HEK293 (cell line): ENCODE measurements around the gene ZNF787.

Source experiments
- CTCF ChIA-PET: fragments of 350-600 bp; formaldehyde crosslinking; extraction: SDS; loops from one replicate; lab custom pipeline; 2021; ENCODE audit warnings: antibody characterized with exemption; lab: Yijun Ruan, JAX
- POLR2A ChIA-PET: fragments of 300-600 bp; formaldehyde crosslinking; extraction: SDS; loops from one replicate; lab custom pipeline; 2020; ENCODE audit warnings: antibody characterized with exemption, inconsistent platforms; lab: Yijun Ruan, JAX
- H3K27ac ChIP-seq: fragments of 200-500 bp; sonication (Bioruptor generic); 2 replicates; pipeline ENCODE4 v1.5.1; 2014; ENCODE audit warnings: low read depth, low read length, control low read depth, inconsistent platforms; ENCODE audit errors: extremely low read depth
- H3K36me3 ChIP-seq, 2 experiments: fragments of 200-500 bp in 1 of 2; sonication (Bioruptor generic) in 1 of 2; 1 replicate in 1 of 2; 2 replicates in 1 of 2; pipeline ENCODE4 v1.5.1; 2014 to 2017; ENCODE audit warnings: inconsistent platforms in 2 of 2, low read length in 2 of 2; ENCODE audit not compliant: control insufficient read depth in 2 of 2, insufficient read depth in 1 of 2
- H3K4me1 ChIP-seq: fragments of 200-500 bp; sonication (Bioruptor generic); 2 replicates; pipeline ENCODE4 v1.5.1; 2014; ENCODE audit warnings: mild to moderate bottlenecking, low read length, inconsistent platforms; ENCODE audit not compliant: control insufficient read depth, insufficient read depth
- H3K4me3 ChIP-seq: 2 replicates; pipeline ENCODE4 v1.5.1; 2011; ENCODE audit warnings: low read depth, mild to moderate bottlenecking, control low read depth, low read length, moderate library complexity
- H3K9me3 ChIP-seq: fragments of 200-500 bp; sonication (Bioruptor generic); 2 replicates; pipeline ENCODE4 v1.5.1; 2014; ENCODE audit warnings: low read depth, low read length, inconsistent platforms; ENCODE audit not compliant: control insufficient read depth, insufficient read depth
- HOXD13 ChIP-seq: sonication (generic); formaldehyde crosslinking; IDR thresholded peaks from 2 replicates; pipeline ENCODE4 v1.8.0; 2022; ENCODE audit warnings: missing genetic modification reagents, borderline replicate concordance
- OVOL3 ChIP-seq: fragments of 450-650 bp; formaldehyde crosslinking; IDR thresholded peaks from 2 replicates; pipeline ENCODE4 v1.5.1; 2016; ENCODE audit warnings: missing biosample characterization, missing genetic modification characterization
- PRDM2 ChIP-seq: fragments of 450-650 bp; formaldehyde crosslinking; IDR thresholded peaks from 2 replicates; pipeline ENCODE4 v1.5.1; 2016; ENCODE audit warnings: missing biosample characterization, missing genetic modification characterization, borderline replicate concordance
- WT1 ChIP-seq: fragments of 450-650 bp; formaldehyde crosslinking; IDR thresholded peaks from 2 replicates; pipeline ENCODE4 v1.5.1; 2016; ENCODE audit warnings: missing biosample characterization, missing genetic modification characterization
- ZBTB26 ChIP-seq: fragments of 450-650 bp; formaldehyde crosslinking; optimal IDR thresholded peaks from 2 replicates; pipeline ENCODE3; 2016; ENCODE audit warnings: missing biosample characterization, mild to moderate bottlenecking, missing genetic modification characterization
- ZFP69B ChIP-seq: fragments of 450-650 bp; formaldehyde crosslinking; IDR thresholded peaks from 2 replicates; pipeline ENCODE4 v1.5.1; 2016; ENCODE audit warnings: missing biosample characterization, missing genetic modification characterization
- ZNF112 ChIP-seq: fragments of 450-650 bp; formaldehyde crosslinking; IDR thresholded peaks from 2 replicates; pipeline ENCODE4 v1.5.0; 2017; ENCODE audit warnings: missing biosample characterization, missing genetic modification characterization
- ZNF132 ChIP-seq: fragments of 450-650 bp; formaldehyde crosslinking; IDR thresholded peaks from 2 replicates; pipeline ENCODE4 v1.5.1; 2017; ENCODE audit warnings: missing biosample characterization, missing genetic modification characterization, borderline replicate concordance
- ZNF19 ChIP-seq: fragments of 450-650 bp; formaldehyde crosslinking; IDR thresholded peaks from 2 replicates; pipeline ENCODE4; 2016; ENCODE audit warnings: missing biosample characterization, missing genetic modification characterization, low read depth
- ZNF221 ChIP-seq: fragments of 450-650 bp; formaldehyde crosslinking; IDR thresholded peaks from 2 replicates; pipeline ENCODE4 v1.5.1; 2017; ENCODE audit warnings: missing biosample characterization, missing genetic modification characterization, borderline replicate concordance
- ZNF248 ChIP-seq: fragments of 450-650 bp; formaldehyde crosslinking; IDR thresholded peaks from 2 replicates; pipeline ENCODE4 v1.5.1; 2017; ENCODE audit warnings: missing biosample characterization, missing genetic modification characterization
- ZNF354C ChIP-seq: fragments of 450-650 bp; formaldehyde crosslinking; IDR thresholded peaks from 2 replicates; pipeline ENCODE4 v1.5.1; 2016; ENCODE audit warnings: missing biosample characterization, missing genetic modification characterization, low read depth, borderline replicate concordance
- ZNF394 ChIP-seq: fragments of 450-650 bp; formaldehyde crosslinking; IDR thresholded peaks from 2 replicates; pipeline ENCODE4 v1.5.1; 2016; ENCODE audit warnings: missing biosample characterization, missing genetic modification characterization, mild to moderate bottlenecking, moderate library complexity, borderline replicate concordance
- ZNF398 ChIP-seq: fragments of 450-650 bp; formaldehyde crosslinking; IDR thresholded peaks from 2 replicates; pipeline ENCODE4 v1.5.1; 2017; ENCODE audit warnings: missing biosample characterization, missing genetic modification characterization
- ZNF423 ChIP-seq: fragments of 450-650 bp; formaldehyde crosslinking; IDR thresholded peaks from 2 replicates; pipeline ENCODE4 v1.5.1; 2016; ENCODE audit warnings: missing biosample characterization, missing genetic modification characterization
- ZNF510 ChIP-seq: fragments of 450-650 bp; formaldehyde crosslinking; IDR thresholded peaks from 2 replicates; pipeline ENCODE4 v1.5.1; 2018; ENCODE audit warnings: mild to moderate bottlenecking, missing genetic modification characterization, missing biosample characterization; ENCODE audit not compliant: insufficient replicate concordance
- ZNF530 ChIP-seq: fragments of 450-650 bp; formaldehyde crosslinking; IDR thresholded peaks from 2 replicates; pipeline ENCODE4 v1.5.1; 2016; ENCODE audit warnings: low read depth, missing biosample characterization, missing genetic modification characterization
- ZNF600 ChIP-seq: fragments of 450-650 bp; formaldehyde crosslinking; IDR thresholded peaks from 2 replicates; pipeline ENCODE4 v1.5.1; 2016; ENCODE audit warnings: missing biosample characterization, missing genetic modification characterization
- ZNF747 ChIP-seq: fragments of 450-650 bp; formaldehyde crosslinking; IDR thresholded peaks from 2 replicates; pipeline ENCODE4 v1.5.1; 2016; ENCODE audit warnings: missing biosample characterization, missing genetic modification characterization
- ZNF791 ChIP-seq: fragments of 450-650 bp; formaldehyde crosslinking; IDR thresholded peaks from 2 replicates; pipeline ENCODE4 v1.5.1; 2016; ENCODE audit warnings: missing biosample characterization, missing genetic modification characterization
- ZSCAN23 ChIP-seq: fragments of 450-650 bp; formaldehyde crosslinking; IDR thresholded peaks from 2 replicates; pipeline ENCODE4 v1.5.1; 2016; ENCODE audit warnings: missing biosample characterization, missing genetic modification characterization
- TF ChIP-seq, protein P1 (sequence below): fragments of 450-650 bp; formaldehyde crosslinking; IDR thresholded peaks from 2 replicates; pipeline ENCODE4 v1.5.1; 2016; ENCODE audit warnings: missing biosample characterization, missing genetic modification characterization
- TF ChIP-seq, protein P2 (sequence below): fragments of 450-650 bp; formaldehyde crosslinking; IDR thresholded peaks from 2 replicates; pipeline ENCODE4 v1.5.1; 2016; ENCODE audit warnings: missing biosample characterization, missing genetic modification characterization

The ZNF787 gene

GRCh38 chr19:56137405-56137804, 16.3 kb upstream of the ZNF787 start (continued):
- TF ChIP-seq ZNF398 (tag by site-specific recombination) (no peak), ZNF132 (tag by site-specific recombination) (no peak), ZNF530 (tag by site-specific recombination) (no peak), ZBTB26 (no peak), PRDM2 (tag by site-specific recombination) (no peak), ZNF423 (no peak), ZFP69B (tag by site-specific recombination) (no peak), WT1 (tag by site-specific recombination) (no peak), ZNF747 (no peak)

GRCh38 chr19:56136362-56136761, 15.3 kb upstream of the ZNF787 start:
- ChIA-PET POLR2A (interaction anchor here (0.6 to 0.7 kb wide), 2 partner anchors 722 to 1834 kb away, joined by 5 to 14 read pairs; no protein-coding TSS in a partner anchor), CTCF (interaction anchor here (0.7 to 1.0 kb wide), 2 partner anchors 13 to 51 kb away, joined by 3 read pairs; no protein-coding TSS in a partner anchor)
- TF ChIP-seq ZNF112 (tag by site-specific recombination): no peak
- no peak for TF ChIP-seq ZNF19
- no peak for TF ChIP-seq ZNF354C
- no peak for TF ChIP-seq HOXD13 (CRISPR knock-in tag)
- Histone ChIP-seq H3K9me3 (no peaks in the 10 kb centered on the region), H3K27ac (no peak overlapping the region), H3K4me1 (peaks cover 6% of the 10 kb centered on the region; the same call in 1 of the 2 replicates), H3K36me3 (no peaks in the 10 kb centered on the region), H3K4me3 (no peak overlapping the region)

GRCh38 chr19:56134654-56134921, 13.5 kb upstream of the ZNF787 start:
- H3K27ac ChIP-seq: no peak overlapping the region
- H3K9me3 ChIP-seq: no peaks in the 10 kb centered on the region
- no peaks in the 10 kb centered on the region for H3K4me1 ChIP-seq
- no peaks in the 10 kb centered on the region for H3K36me3 ChIP-seq
- H3K4me3 ChIP-seq: no peak overlapping the region
- CTCF ChIA-PET: interaction anchor here (0.5 to 1.6 kb wide), 5 partner anchors 21 to 1865 kb away, joined by 3 to 4 read pairs (median 3); no protein-coding TSS in a partner anchor
- POLR2A ChIA-PET: interaction anchor here (1.2 kb wide), 1 partner anchor 14 kb away, joined by 4 read pairs; the partner anchor contains the start of gene ZNF787
- TF ChIP-seq, protein P1, sequence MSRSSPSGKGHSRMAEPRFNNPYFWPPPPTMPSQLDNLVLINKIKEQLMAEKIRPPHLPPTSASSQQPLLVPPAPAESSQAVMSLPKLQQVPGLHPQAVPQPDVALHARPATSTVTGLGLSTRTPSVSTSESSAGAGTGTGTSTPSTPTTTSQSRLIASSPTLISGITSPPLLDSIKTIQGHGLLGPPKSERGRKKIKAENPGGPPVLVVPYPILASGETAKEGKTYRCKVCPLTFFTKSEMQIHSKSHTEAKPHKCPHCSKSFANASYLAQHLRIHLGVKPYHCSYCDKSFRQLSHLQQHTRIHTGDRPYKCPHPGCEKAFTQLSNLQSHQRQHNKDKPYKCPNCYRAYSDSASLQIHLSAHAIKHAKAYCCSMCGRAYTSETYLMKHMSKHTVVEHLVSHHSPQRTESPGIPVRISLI: no peak
- TF ChIP-seq ZNF791 (tag by site-specific recombination) (no peak), ZSCAN23 (no peak), ZNF394 (tag by site-specific recombination) (no peak), ZNF221 (no peak), ZNF510 (tag by site-specific recombination) (no peak), OVOL3 (tag by site-specific recombination) (no peak), ZNF248 (tag by site-specific recombination) (no peak), ZNF600 (tag by site-specific recombination) (no peak)
- TF ChIP-seq, protein P2, sequence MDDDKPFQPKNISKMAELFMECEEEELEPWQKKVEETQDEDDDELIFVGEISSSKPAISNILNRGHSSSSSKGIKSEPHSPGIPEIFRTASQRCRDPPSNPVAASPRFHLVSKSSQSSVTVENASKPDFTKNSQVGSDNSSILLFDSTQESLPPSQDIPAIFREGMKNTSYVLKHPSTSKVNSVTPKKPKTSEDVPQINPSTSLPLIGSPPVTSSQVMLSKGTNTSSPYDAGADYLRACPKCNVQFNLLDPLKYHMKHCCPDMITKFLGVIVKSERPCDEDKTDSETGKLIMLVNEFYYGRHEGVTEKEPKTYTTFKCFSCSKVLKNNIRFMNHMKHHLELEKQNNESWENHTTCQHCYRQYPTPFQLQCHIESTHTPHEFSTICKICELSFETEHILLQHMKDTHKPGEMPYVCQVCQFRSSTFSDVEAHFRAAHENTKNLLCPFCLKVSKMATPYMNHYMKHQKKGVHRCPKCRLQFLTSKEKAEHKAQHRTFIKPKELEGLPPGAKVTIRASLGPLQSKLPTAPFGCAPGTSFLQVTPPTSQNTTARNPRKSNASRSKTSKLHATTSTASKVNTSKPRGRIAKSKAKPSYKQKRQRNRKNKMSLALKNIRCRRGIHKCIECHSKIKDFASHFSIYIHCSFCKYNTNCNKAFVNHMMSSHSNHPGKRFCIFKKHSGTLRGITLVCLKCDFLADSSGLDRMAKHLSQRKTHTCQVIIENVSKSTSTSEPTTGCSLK: no peak
